ENCODE data around the gene APOB. TPM values are rescaled to one million over a fixed set of nuclear protein-coding genes. Genes with fewer than 3 reads are reported as not detected.

APOB gene
- total and polyA plus RNA-seq, 2 of the 13 experiments (the other 11 are each of a cell fraction or from before 2014, with no cell fraction given), result 1,569 to 2,515 TPM

DNA sequence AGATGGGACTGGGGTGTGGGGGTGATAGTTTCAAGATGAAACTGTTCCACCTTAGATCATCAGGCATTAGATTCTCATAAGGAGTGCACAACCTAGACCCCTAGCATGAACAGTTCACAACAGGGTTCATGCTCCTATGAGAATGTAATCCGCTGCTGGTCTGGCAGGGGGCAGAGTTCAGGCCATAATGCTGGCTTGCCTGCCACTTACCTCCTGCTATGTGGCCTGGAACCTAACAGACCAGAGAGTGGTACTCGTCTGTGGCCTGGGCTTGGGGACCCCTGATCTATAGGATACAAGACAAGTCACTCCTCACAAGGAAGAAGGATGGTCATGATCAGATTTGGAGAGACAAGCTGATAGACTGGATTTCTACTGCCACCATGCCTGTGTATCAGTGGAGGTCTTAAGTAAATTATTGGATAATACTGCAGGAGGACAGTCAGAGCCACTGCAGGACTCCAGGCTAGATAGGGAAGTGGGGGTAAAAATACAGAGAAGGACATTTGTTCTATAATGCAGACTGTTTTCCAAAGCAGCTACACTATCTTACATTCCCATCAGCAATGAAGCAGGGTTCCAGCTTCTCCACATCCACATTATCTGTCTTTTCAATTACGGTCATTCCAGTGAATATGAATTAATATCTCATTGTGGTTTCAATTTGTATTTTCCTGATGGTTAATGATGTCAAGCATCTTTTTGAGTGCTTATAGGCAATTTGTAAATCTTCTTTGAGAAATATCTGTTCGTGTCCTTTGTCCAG, 28.8 kb upstream of the APOB start (continued):
- TF ChIP-seq, protein P1, sequence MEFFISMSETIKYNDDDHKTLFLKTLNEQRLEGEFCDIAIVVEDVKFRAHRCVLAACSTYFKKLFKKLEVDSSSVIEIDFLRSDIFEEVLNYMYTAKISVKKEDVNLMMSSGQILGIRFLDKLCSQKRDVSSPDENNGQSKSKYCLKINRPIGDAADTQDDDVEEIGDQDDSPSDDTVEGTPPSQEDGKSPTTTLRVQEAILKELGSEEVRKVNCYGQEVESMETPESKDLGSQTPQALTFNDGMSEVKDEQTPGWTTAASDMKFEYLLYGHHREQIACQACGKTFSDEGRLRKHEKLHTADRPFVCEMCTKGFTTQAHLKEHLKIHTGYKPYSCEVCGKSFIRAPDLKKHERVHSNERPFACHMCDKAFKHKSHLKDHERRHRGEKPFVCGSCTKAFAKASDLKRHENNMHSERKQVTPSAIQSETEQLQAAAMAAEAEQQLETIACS (CRISPR knock-in tag; IDR thresholded peaks at IDR 0.05), result no peak
- TF ChIP-seq PLSCR1 (CRISPR knock-in tag; IDR thresholded peaks at IDR 0.05; ENCODE audit: borderline replicate concordance) (no peak), ZNF331 (CRISPR knock-in tag; IDR thresholded peaks at IDR 0.05) (no peak; the same call in 1 of the 2 replicates), ZNF740 (CRISPR knock-in tag; IDR thresholded peaks at IDR 0.05) (no peak), ZNF335 (CRISPR knock-in tag; IDR thresholded peaks at IDR 0.05) (no peak), ZNF18 (CRISPR knock-in tag; IDR thresholded peaks at IDR 0.05; ENCODE audit: insufficient replicate concordance) (no peak), RBFOX2 (IDR thresholded peaks at IDR 0.05; ENCODE audit: low read depth, low read length) (no peak), PAWR (CRISPR knock-in tag; IDR thresholded peaks at IDR 0.05; ENCODE audit: borderline replicate concordance) (no peak), YEATS2 (CRISPR knock-in tag; IDR thresholded peaks at IDR 0.05; ENCODE audit: borderline replicate concordance) (no peak), ARID2 (CRISPR knock-in tag; IDR thresholded peaks at IDR 0.05; ENCODE audit: borderline replicate concordance) (no peak), RNF2 (conservative IDR thresholded peaks at IDR 0.05; ENCODE audit: low read depth) (no peak), ISX (CRISPR knock-in tag; conservative IDR thresholded peaks at IDR 0.05) (no peak), ZNF282 (IDR thresholded peaks at IDR 0.05; ENCODE audit: partially characterized antibody) (no peak), MAZ (IDR thresholded peaks at IDR 0.05; ENCODE audit: borderline replicate concordance, low read depth, low read length) (no peak), MAZ (CRISPR knock-in tag; IDR thresholded peaks at IDR 0.05; ENCODE audit: low read depth) (no peak), ARHGAP35 (CRISPR knock-in tag; IDR thresholded peaks at IDR 0.05; ENCODE audit: borderline replicate concordance) (no peak), FOXK1 (CRISPR knock-in tag; IDR thresholded peaks at IDR 0.05; ENCODE audit: borderline replicate concordance, low read depth) (no peak), SKI (IDR thresholded peaks at IDR 0.05; ENCODE audit: partially characterized antibody) (no peak)
- TF ChIP-seq, protein P2, sequence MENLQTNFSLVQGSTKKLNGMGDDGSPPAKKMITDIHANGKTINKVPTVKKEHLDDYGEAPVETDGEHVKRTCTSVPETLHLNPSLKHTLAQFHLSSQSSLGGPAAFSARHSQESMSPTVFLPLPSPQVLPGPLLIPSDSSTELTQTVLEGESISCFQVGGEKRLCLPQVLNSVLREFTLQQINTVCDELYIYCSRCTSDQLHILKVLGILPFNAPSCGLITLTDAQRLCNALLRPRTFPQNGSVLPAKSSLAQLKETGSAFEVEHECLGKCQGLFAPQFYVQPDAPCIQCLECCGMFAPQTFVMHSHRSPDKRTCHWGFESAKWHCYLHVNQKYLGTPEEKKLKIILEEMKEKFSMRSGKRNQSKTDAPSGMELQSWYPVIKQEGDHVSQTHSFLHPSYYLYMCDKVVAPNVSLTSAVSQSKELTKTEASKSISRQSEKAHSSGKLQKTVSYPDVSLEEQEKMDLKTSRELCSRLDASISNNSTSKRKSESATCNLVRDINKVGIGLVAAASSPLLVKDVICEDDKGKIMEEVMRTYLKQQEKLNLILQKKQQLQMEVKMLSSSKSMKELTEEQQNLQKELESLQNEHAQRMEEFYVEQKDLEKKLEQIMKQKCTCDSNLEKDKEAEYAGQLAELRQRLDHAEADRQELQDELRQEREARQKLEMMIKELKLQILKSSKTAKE (CRISPR knock-in tag; IDR thresholded peaks at IDR 0.05; ENCODE audit: borderline replicate concordance), result 0 out of 2 replicates have a peak, but pooled peaks have one; percentile 33
- TF ChIP-seq, protein P3, sequence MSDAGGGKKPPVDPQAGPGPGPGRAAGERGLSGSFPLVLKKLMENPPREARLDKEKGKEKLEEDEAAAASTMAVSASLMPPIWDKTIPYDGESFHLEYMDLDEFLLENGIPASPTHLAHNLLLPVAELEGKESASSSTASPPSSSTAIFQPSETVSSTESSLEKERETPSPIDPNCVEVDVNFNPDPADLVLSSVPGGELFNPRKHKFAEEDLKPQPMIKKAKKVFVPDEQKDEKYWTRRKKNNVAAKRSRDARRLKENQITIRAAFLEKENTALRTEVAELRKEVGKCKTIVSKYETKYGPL (CRISPR knock-in tag; IDR thresholded peaks at IDR 0.05), result no peak
- TF ChIP-seq, protein P4, sequence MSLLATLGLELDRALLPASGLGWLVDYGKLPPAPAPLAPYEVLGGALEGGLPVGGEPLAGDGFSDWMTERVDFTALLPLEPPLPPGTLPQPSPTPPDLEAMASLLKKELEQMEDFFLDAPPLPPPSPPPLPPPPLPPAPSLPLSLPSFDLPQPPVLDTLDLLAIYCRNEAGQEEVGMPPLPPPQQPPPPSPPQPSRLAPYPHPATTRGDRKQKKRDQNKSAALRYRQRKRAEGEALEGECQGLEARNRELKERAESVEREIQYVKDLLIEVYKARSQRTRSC (CRISPR knock-in tag; IDR thresholded peaks at IDR 0.05; ENCODE audit: low read depth), result no peak

All from HepG2 (cell line).